Activated effector memory CD4-positive, alpha-beta T cell treated with anti-CD3 and anti-CD28 coated beads, Interleukin-2, amount 50 U/mL, for 16 hours (primary cell): ENCODE data around the gene SMIM45.
"Not testable (repeated sequence)": the region's sequence is repeated elsewhere in the genome, so short reads cannot be mapped to it uniquely, and the experiment has no call there.

Source experiments
- DNase-seq: peaks from one replicate; pipeline ENCODE4 v3.0.0-alpha.2; 2020

The SMIM45 gene

GRCh38 chr22:41935015-41935351, 17.0 kb upstream of the SMIM45 start:
- DNase-seq: no peak

- no peak for DNase-seq
Observed at GRCh38 chr22:41935509-41935908, 16.4 kb upstream of the SMIM45 start.

- no peak for DNase-seq
Observed at GRCh38 chr22:41936894-41937169, 15.1 kb upstream of the SMIM45 start.

- peak; percentile 98 for DNase-seq
Observed at GRCh38 chr22:41939981-41940831, 11.7 kb upstream of the SMIM45 start.

- DNase-seq: peak; percentile 94
Observed at GRCh38 chr22:41940832-41941765, 10.9 kb upstream of the SMIM45 start.

GRCh38 chr22:41943661-41944209, 8.2 kb upstream of the SMIM45 start:
- no peak for DNase-seq

- DNase-seq: peak; percentile 96
Observed at GRCh38 chr22:41946629-41947423, 5.1 kb upstream of the SMIM45 start, which contains the start of gene CENPM. CENPM (minus strand) TSS chr22:41947152; CDS start chr22:41947076, 76 bp downstream.

GRCh38 chr22:41947424-41948080, 4.4 kb upstream of the SMIM45 start:
- no peak for DNase-seq

GRCh38 chr22:41948142-41948541, 3.8 kb upstream of the SMIM45 start:
- DNase-seq: no peak

GRCh38 chr22:41948928-41949296, 3.0 kb upstream of the SMIM45 start:
- not testable (repeated sequence) for DNase-seq

- DNase-seq: no peak
Observed at GRCh38 chr22:41949297-41949965, 2.5 kb upstream of the SMIM45 start.

GRCh38 chr22:41952713-41953112, 763 bp downstream of the SMIM45 start:
- no peak for DNase-seq

- DNase-seq: no peak
Observed at GRCh38 chr22:41957941-41958556, 6.1 kb downstream of the SMIM45 start.

GRCh38 chr22:41963453-41964111, 11.6 kb downstream of the SMIM45 start:
- no peak for DNase-seq

GRCh38 chr22:41964112-41964491, 12.2 kb downstream of the SMIM45 start:
- no peak for DNase-seq

GRCh38 chr22:41966225-41966606, 14.3 kb downstream of the SMIM45 start:
- DNase-seq: no peak

- DNase-seq: peak; percentile 68
Observed at GRCh38 chr22:41966607-41967240, 14.8 kb downstream of the SMIM45 start.

GRCh38 chr22:41968601-41969000, 16.7 kb downstream of the SMIM45 start:
- DNase-seq: no peak

- DNase-seq: no peak
Observed at GRCh38 chr22:41969110-41969646, 17.2 kb downstream of the SMIM45 start, which contains the start of gene SEPTIN3. SEPTIN3 (plus strand) TSS chr22:41969443; CDS start chr22:41971493, 2,050 bp downstream.

GRCh38 chr22:41970601-41971000, 18.7 kb downstream of the SMIM45 start:
- DNase-seq: no peak
